ENCODE data around the gene TNFSF10. TPM values are rescaled to one million over a fixed set of nuclear protein-coding genes. Genes with fewer than 3 reads are reported as not detected.
"Not testable (repeated sequence)": the region's sequence is repeated elsewhere in the genome, so short reads cannot be mapped to it uniquely, and the experiment has no call there.

The TNFSF10 gene
- total RNA-seq, 1 donor from 2014 or later = not detected

GRCh38 chr3:172524611-172525010 is 1.4 kb upstream of the TNFSF10 start:
- H3K36me3 Mint-ChIP-seq (ENCODE audit: unreplicated experiment) = no peaks in the 10 kb centered on the region
- no peak overlapping the region for H3K4me3 Mint-ChIP-seq (ENCODE audit: unreplicated experiment)
- H3K4me1 Mint-ChIP-seq (ENCODE audit: low read depth, unreplicated experiment) = no peaks in the 10 kb centered on the region
- H3K9me3 Mint-ChIP-seq (ENCODE audit: unreplicated experiment) = no peaks in the 10 kb centered on the region
- TF ChIP-seq CTCF (IDR thresholded peaks at IDR 0.05; ENCODE audit: partially characterized antibody, unreplicated experiment) = no peak
- no peaks in the 10 kb centered on the region for H3K27me3 Mint-ChIP-seq (ENCODE audit: unreplicated experiment)
- no peak for DNase-seq
- no peak overlapping the region for H3K27ac Mint-ChIP-seq (ENCODE audit: unreplicated experiment)

GRCh38 chr3:172521837-172522726 is 1.1 kb downstream of the TNFSF10 start:
- DNase-seq = not testable (repeated sequence)

GRCh38 chr3:172520301-172520831 is 2.9 kb downstream of the TNFSF10 start:
- H3K4me1 Mint-ChIP-seq (ENCODE audit: low read depth, unreplicated experiment) = no peaks in the 10 kb centered on the region
- H3K4me3 Mint-ChIP-seq (ENCODE audit: unreplicated experiment) = no peak overlapping the region
- H3K27me3 Mint-ChIP-seq (ENCODE audit: unreplicated experiment) = no peaks in the 10 kb centered on the region
- TF ChIP-seq CTCF (IDR thresholded peaks at IDR 0.05; ENCODE audit: partially characterized antibody, unreplicated experiment) = no peak
- H3K36me3 Mint-ChIP-seq (ENCODE audit: unreplicated experiment) = no peaks in the 10 kb centered on the region
- no peak overlapping the region for H3K27ac Mint-ChIP-seq (ENCODE audit: unreplicated experiment)
- no peak for DNase-seq
- no peaks in the 10 kb centered on the region for H3K9me3 Mint-ChIP-seq (ENCODE audit: unreplicated experiment)

More at GRCh38 chr3:172521837-172522726, 1.1 kb downstream of the TNFSF10 start:
- not testable (repeated sequence) for H3K36me3 Mint-ChIP-seq (ENCODE audit: unreplicated experiment); H3K4me1 Mint-ChIP-seq (ENCODE audit: low read depth, unreplicated experiment); H3K27ac Mint-ChIP-seq (ENCODE audit: unreplicated experiment); H3K9me3 Mint-ChIP-seq (ENCODE audit: unreplicated experiment); H3K4me3 Mint-ChIP-seq (ENCODE audit: unreplicated experiment); H3K27me3 Mint-ChIP-seq (ENCODE audit: unreplicated experiment)

- no peak for TF ChIP-seq CTCF (IDR thresholded peaks at IDR 0.05; ENCODE audit: partially characterized antibody, unreplicated experiment)
- H3K9me3 Mint-ChIP-seq (ENCODE audit: unreplicated experiment) = no peaks in the 10 kb centered on the region
These were observed 3.5 kb downstream of the TNFSF10 start for GRCh38 chr3:172519740-172520139.

GRCh38 chr3:172518929-172519640 is 4.1 kb downstream of the TNFSF10 start:
- Mint-ChIP-seq H3K4me3 (ENCODE audit: unreplicated experiment) (no peak overlapping the region), H3K27me3 (ENCODE audit: unreplicated experiment) (no peaks in the 10 kb centered on the region), H3K27ac (ENCODE audit: unreplicated experiment) (no peak overlapping the region), H3K36me3 (ENCODE audit: unreplicated experiment) (no peaks in the 10 kb centered on the region), H3K4me1 (ENCODE audit: low read depth, unreplicated experiment) (no peaks in the 10 kb centered on the region), H3K9me3 (ENCODE audit: unreplicated experiment) (no peaks in the 10 kb centered on the region)
- no peak for DNase-seq
- no peak for TF ChIP-seq CTCF (IDR thresholded peaks at IDR 0.05; ENCODE audit: partially characterized antibody, unreplicated experiment)

More at GRCh38 chr3:172519740-172520139, 3.5 kb downstream of the TNFSF10 start:
- Mint-ChIP-seq H3K4me1 (ENCODE audit: low read depth, unreplicated experiment) (no peaks in the 10 kb centered on the region), H3K4me3 (ENCODE audit: unreplicated experiment) (no peak overlapping the region), H3K27me3 (ENCODE audit: unreplicated experiment) (no peaks in the 10 kb centered on the region), H3K27ac (ENCODE audit: unreplicated experiment) (no peak overlapping the region), H3K36me3 (ENCODE audit: unreplicated experiment) (no peaks in the 10 kb centered on the region)
- no peak for DNase-seq
